HEK293 (cell line): ENCODE measurements around the gene TNFAIP8.

Experiments used
- CTCF ChIA-PET: fragments of 350-600 bp; formaldehyde crosslinking; extraction: SDS; loops from one replicate; lab custom pipeline; 2021; ENCODE audit warnings: antibody characterized with exemption; lab: Yijun Ruan, JAX
- POLR2A ChIA-PET: fragments of 300-600 bp; formaldehyde crosslinking; extraction: SDS; loops from one replicate; lab custom pipeline; 2020; ENCODE audit warnings: antibody characterized with exemption, inconsistent platforms; lab: Yijun Ruan, JAX
- H3K27ac ChIP-seq: fragments of 200-500 bp; sonication (Bioruptor generic); 2 replicates; pipeline ENCODE4 v1.5.1; 2014; ENCODE audit warnings: low read depth, low read length, control low read depth, inconsistent platforms; ENCODE audit errors: extremely low read depth
- H3K36me3 ChIP-seq, 2 experiments: fragments of 200-500 bp in 1 of 2; sonication (Bioruptor generic) in 1 of 2; 1 replicate in 1 of 2; 2 replicates in 1 of 2; pipeline ENCODE4 v1.5.1; 2014 to 2017; ENCODE audit warnings: inconsistent platforms in 2 of 2, low read length in 2 of 2; ENCODE audit not compliant: control insufficient read depth in 2 of 2, insufficient read depth in 1 of 2
- H3K4me1 ChIP-seq: fragments of 200-500 bp; sonication (Bioruptor generic); 2 replicates; pipeline ENCODE4 v1.5.1; 2014; ENCODE audit warnings: mild to moderate bottlenecking, low read length, inconsistent platforms; ENCODE audit not compliant: control insufficient read depth, insufficient read depth
- H3K4me3 ChIP-seq: 2 replicates; pipeline ENCODE4 v1.5.1; 2011; ENCODE audit warnings: low read depth, mild to moderate bottlenecking, control low read depth, low read length, moderate library complexity
- H3K9me3 ChIP-seq: fragments of 200-500 bp; sonication (Bioruptor generic); 2 replicates; pipeline ENCODE4 v1.5.1; 2014; ENCODE audit warnings: low read depth, low read length, inconsistent platforms; ENCODE audit not compliant: control insufficient read depth, insufficient read depth
- MYNN ChIP-seq: fragments of 450-650 bp; formaldehyde crosslinking; IDR thresholded peaks from 2 replicates; pipeline ENCODE4 v1.5.1; 2016; ENCODE audit warnings: missing biosample characterization, missing genetic modification characterization, borderline replicate concordance
- MZF1 ChIP-seq: fragments of 450-650 bp; formaldehyde crosslinking; IDR thresholded peaks from 2 replicates; pipeline ENCODE4 v1.5.1; 2017; ENCODE audit warnings: missing biosample characterization, missing genetic modification characterization, borderline replicate concordance
- PRDM10 ChIP-seq: fragments of 450-650 bp; formaldehyde crosslinking; IDR thresholded peaks from 2 replicates; pipeline ENCODE4 v1.5.1; 2016; ENCODE audit warnings: missing biosample characterization, missing genetic modification characterization
- ZBTB11 ChIP-seq: fragments of 450-650 bp; formaldehyde crosslinking; conservative IDR thresholded peaks from 2 replicates; pipeline ENCODE4 v1.5.1; 2016; ENCODE audit warnings: low read depth, missing biosample characterization, missing genetic modification characterization
- ZBTB17 ChIP-seq: fragments of 450-650 bp; formaldehyde crosslinking; IDR thresholded peaks from 2 replicates; pipeline ENCODE4 v1.5.1; 2016; ENCODE audit warnings: missing biosample characterization, missing genetic modification characterization
- ZNF10 ChIP-seq: fragments of 450-650 bp; formaldehyde crosslinking; IDR thresholded peaks from 2 replicates; pipeline ENCODE4 v1.5.1; 2017; ENCODE audit warnings: missing biosample characterization, missing genetic modification characterization
- ZNF133 ChIP-seq: fragments of 450-650 bp; formaldehyde crosslinking; IDR thresholded peaks from 2 replicates; pipeline ENCODE4 v1.5.1; 2016; ENCODE audit warnings: missing biosample characterization, missing genetic modification characterization
- ZNF202 ChIP-seq: fragments of 450-650 bp; formaldehyde crosslinking; IDR thresholded peaks from 2 replicates; pipeline ENCODE4 v1.5.1; 2016; ENCODE audit warnings: missing biosample characterization, missing genetic modification characterization, borderline replicate concordance
- ZNF23 ChIP-seq: fragments of 450-650 bp; formaldehyde crosslinking; IDR thresholded peaks from 2 replicates; pipeline ENCODE4 v1.5.1; 2016; ENCODE audit warnings: missing biosample characterization, missing genetic modification characterization, borderline replicate concordance
- ZNF354C ChIP-seq: fragments of 450-650 bp; formaldehyde crosslinking; IDR thresholded peaks from 2 replicates; pipeline ENCODE4 v1.5.1; 2016; ENCODE audit warnings: missing biosample characterization, missing genetic modification characterization, low read depth, borderline replicate concordance
- ZNF488 ChIP-seq: fragments of 450-650 bp; formaldehyde crosslinking; IDR thresholded peaks from 2 replicates; pipeline ENCODE4 v1.5.1; 2016; ENCODE audit warnings: missing biosample characterization, missing genetic modification characterization
- ZNF555 ChIP-seq: fragments of 450-650 bp; formaldehyde crosslinking; conservative IDR thresholded peaks from 2 replicates; pipeline ENCODE4 v1.5.1; 2017; ENCODE audit warnings: missing biosample characterization, mild to moderate bottlenecking, missing genetic modification characterization, inconsistent platforms
- ZNF560 ChIP-seq: fragments of 450-650 bp; formaldehyde crosslinking; IDR thresholded peaks from 2 replicates; pipeline ENCODE4 v1.5.1; 2017; ENCODE audit warnings: missing biosample characterization, missing genetic modification characterization, borderline replicate concordance
- ZNF585B ChIP-seq: fragments of 450-650 bp; formaldehyde crosslinking; IDR thresholded peaks from 2 replicates; pipeline ENCODE4 v1.5.1; 2016; ENCODE audit warnings: missing biosample characterization, missing genetic modification characterization
- ZNF610 ChIP-seq: fragments of 450-650 bp; formaldehyde crosslinking; IDR thresholded peaks from 2 replicates; pipeline ENCODE4 v1.5.1; 2016; ENCODE audit warnings: missing biosample characterization, missing genetic modification characterization, borderline replicate concordance
- ZNF623 ChIP-seq: fragments of 450-650 bp; formaldehyde crosslinking; IDR thresholded peaks from 2 replicates; pipeline ENCODE4 v1.5.1; 2016; ENCODE audit warnings: missing biosample characterization, missing genetic modification characterization
- ZNF76 ChIP-seq: fragments of 450-650 bp; formaldehyde crosslinking; IDR thresholded peaks from 2 replicates; pipeline ENCODE4; 2016; ENCODE audit warnings: low read depth, missing biosample characterization, missing genetic modification characterization, borderline replicate concordance
- TF ChIP-seq, protein P1 (sequence below): fragments of 450-650 bp; IDR thresholded peaks from 2 replicates; pipeline ENCODE4 v1.5.1; 2018; ENCODE audit warnings: missing biosample characterization, mild to moderate bottlenecking, missing genetic modification characterization
- TF ChIP-seq, protein P2 (sequence below): fragments of 450-650 bp; formaldehyde crosslinking; IDR thresholded peaks from 2 replicates; pipeline ENCODE4 v1.5.1; 2016; ENCODE audit warnings: missing biosample characterization, missing genetic modification characterization, borderline replicate concordance

Gene TNFAIP8

GRCh38 chr5:119418606-119419100 lies 62.8 kb downstream of the TNFAIP8 start:
- H3K36me3 ChIP-seq: no peaks in the 10 kb centered on the region
- H3K4me3 ChIP-seq: no peak overlapping the region
- TF ChIP-seq PRDM10 (tag by site-specific recombination) (peak; percentile 48), ZNF202 (tag by site-specific recombination) (no peak)
- TF ChIP-seq, all 188 proteins: peak for 1
- Histone ChIP-seq H3K4me1 (peaks cover 5% of the 10 kb centered on the region; the same call in 1 of the 2 replicates), H3K9me3 (no peaks in the 10 kb centered on the region), H3K27ac (no peak overlapping the region)
- CTCF ChIA-PET: interaction anchor here (0.6 to 1.1 kb wide), 5 partner anchors 17 to 430 kb away, joined by 3 to 6 read pairs (median 3); partner anchors contain the start of gene DTWD2
- POLR2A ChIA-PET: interaction anchor here (2.1 kb wide), 1 partner anchor 33 kb away, joined by 7 read pairs; the partner anchor contains the start of gene HSD17B4

DNA sequence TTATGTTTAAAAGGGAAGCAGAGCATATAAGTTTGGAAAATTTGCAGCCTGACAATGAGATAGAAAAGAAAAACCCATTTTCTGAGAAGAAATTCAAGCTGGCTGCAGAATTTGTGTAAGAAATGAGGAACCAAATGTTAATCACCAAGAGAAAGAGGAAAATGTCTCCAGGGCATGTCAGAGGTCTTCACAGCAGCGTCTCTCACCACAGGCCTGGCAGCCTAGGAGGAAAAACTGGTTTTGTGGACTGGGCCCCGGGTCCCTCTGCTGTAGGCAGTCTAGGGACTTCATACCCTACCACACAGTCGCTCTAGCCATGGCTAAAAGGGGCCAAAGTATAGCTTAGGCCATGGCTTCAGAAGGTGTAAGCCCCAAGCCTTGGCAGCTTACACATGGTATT lies 64.3 kb downstream of the TNFAIP8 start:
- TF ChIP-seq ZNF23 (tag by site-specific recombination) (no peak), MZF1 (tag by site-specific recombination) (no peak), ZNF555 (no peak), ZNF133 (tag by site-specific recombination) (no peak), ZNF560 (tag by site-specific recombination) (no peak), ZNF10 (no peak), ZNF585B (tag by site-specific recombination) (peak; percentile 32)
- Histone ChIP-seq H3K27ac (no peak overlapping the region), H3K4me3 (no peak overlapping the region), H3K9me3 (no peaks in the 10 kb centered on the region), H3K4me1 (peaks cover 5% of the 10 kb centered on the region; the same call in 1 of the 2 replicates), H3K36me3 (no peaks in the 10 kb centered on the region)
- CTCF ChIA-PET: interaction anchor here (0.7 kb wide), 1 partner anchor 432 kb away, joined by 3 read pairs; no protein-coding TSS in a partner anchor
- POLR2A ChIA-PET: no interaction called here

GRCh38 chr5:119426057-119426456 lies 70.2 kb downstream of the TNFAIP8 start:
- Histone ChIP-seq H3K4me3 (no peak overlapping the region), H3K36me3 (no peaks in the 10 kb centered on the region), H3K4me1 (no peaks in the 10 kb centered on the region), H3K27ac (no peak overlapping the region), H3K9me3 (no peaks in the 10 kb centered on the region)
- POLR2A ChIA-PET: no interaction called here
- CTCF ChIA-PET: interaction anchor here (1.4 kb wide), 1 partner anchor 438 kb away, joined by 4 read pairs; no protein-coding TSS in a partner anchor
- TF ChIP-seq ZNF488 (tag by site-specific recombination) (no peak), ZBTB11 (tag by site-specific recombination) (no peak), ZBTB17 (tag by site-specific recombination) (no peak), ZNF623 (no peak), MYNN (tag by site-specific recombination) (no peak), ZNF76 (tag by site-specific recombination) (no peak), ZNF354C (tag by site-specific recombination) (no peak), ZNF610 (no peak)
- TF ChIP-seq, protein P1, sequence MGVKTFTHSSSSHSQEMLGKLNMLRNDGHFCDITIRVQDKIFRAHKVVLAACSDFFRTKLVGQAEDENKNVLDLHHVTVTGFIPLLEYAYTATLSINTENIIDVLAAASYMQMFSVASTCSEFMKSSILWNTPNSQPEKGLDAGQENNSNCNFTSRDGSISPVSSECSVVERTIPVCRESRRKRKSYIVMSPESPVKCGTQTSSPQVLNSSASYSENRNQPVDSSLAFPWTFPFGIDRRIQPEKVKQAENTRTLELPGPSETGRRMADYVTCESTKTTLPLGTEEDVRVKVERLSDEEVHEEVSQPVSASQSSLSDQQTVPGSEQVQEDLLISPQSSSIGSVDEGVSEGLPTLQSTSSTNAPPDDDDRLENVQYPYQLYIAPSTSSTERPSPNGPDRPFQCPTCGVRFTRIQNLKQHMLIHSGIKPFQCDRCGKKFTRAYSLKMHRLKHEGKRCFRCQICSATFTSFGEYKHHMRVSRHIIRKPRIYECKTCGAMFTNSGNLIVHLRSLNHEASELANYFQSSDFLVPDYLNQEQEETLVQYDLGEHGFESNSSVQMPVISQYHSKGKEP (tag by site-specific recombination): no peak
- TF ChIP-seq, protein P2, sequence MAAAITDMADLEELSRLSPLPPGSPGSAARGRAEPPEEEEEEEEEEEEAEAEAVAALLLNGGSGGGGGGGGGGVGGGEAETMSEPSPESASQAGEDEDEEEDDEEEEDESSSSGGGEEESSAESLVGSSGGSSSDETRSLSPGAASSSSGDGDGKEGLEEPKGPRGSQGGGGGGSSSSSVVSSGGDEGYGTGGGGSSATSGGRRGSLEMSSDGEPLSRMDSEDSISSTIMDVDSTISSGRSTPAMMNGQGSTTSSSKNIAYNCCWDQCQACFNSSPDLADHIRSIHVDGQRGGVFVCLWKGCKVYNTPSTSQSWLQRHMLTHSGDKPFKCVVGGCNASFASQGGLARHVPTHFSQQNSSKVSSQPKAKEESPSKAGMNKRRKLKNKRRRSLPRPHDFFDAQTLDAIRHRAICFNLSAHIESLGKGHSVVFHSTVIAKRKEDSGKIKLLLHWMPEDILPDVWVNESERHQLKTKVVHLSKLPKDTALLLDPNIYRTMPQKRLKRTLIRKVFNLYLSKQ: no peak
